ENCODE measurements around the gene GLG1.
"Not testable (repeated sequence)": the region's sequence is repeated elsewhere in the genome, so short reads cannot be mapped to it uniquely, and the experiment has no call there.

The GLG1 gene

DNA sequence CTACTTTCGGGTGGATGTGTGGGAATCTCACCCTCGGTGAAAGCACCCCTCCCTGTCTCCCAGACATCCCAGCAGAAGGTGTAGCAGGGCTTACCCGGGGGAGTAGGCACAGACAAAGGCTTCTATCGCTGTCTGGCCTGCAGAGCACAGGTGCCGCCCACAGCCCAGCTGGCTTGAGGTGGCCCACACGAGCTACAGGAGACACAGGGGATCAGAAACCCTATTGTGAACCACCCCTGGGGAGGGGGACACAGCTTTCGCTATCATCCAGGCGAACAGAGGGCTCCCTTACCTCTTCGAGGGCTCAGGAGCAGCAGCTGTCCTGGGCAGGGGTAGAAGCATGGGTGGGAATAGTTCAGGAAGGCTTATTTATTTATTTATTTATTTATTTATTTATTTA lies 193.4 kb downstream of the GLG1 start:
- not testable (repeated sequence) for H3K4me3 ChIP-seq (replicated peaks; ENCODE audit: insufficient read depth, low read length); DNase-seq (ENCODE audit: low read depth in 1 of 2, low spot score in 1 of 2); H3K27me3 ChIP-seq (ENCODE audit: insufficient read depth, poor library complexity, severe bottlenecking); H3K27ac ChIP-seq (replicated peaks)

DNA sequence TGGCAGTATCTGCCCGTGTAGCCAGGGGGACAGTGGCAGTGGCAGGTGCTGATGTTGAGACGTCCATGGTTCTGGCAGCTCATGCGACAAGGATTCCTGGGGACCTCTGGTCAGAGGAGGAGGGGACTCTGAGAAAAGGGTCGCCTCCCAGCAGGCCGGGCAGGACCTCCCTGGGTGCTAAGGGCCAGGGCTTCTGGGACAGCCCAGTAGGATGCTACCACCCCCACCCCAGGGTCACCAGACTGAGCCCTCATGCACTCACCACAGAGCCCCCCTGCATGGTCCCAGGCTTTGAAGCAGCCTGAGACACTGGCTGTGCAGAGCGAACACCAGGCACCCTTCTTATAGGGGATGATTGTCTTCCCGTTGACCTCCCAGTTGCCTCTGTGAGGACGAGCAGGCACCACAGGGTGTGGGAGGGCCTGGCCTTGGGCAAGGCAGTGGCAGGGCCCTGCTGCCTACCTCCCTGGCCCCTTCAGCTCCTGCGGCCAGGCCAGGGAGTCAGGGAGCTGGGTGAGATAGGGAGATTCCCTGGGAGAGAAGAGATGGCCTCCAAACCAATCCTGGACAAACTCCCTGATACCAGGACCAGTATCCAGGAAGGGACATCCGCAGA lies 194.0 kb downstream of the GLG1 start:
- DNase-seq (ENCODE audit: low read depth in 1 of 2, low spot score in 1 of 2); H3K27me3 ChIP-seq (ENCODE audit: insufficient read depth, poor library complexity, severe bottlenecking); H3K4me3 ChIP-seq (replicated peaks; ENCODE audit: insufficient read depth, low read length); H3K27ac ChIP-seq (replicated peaks): not testable (repeated sequence)

DNA sequence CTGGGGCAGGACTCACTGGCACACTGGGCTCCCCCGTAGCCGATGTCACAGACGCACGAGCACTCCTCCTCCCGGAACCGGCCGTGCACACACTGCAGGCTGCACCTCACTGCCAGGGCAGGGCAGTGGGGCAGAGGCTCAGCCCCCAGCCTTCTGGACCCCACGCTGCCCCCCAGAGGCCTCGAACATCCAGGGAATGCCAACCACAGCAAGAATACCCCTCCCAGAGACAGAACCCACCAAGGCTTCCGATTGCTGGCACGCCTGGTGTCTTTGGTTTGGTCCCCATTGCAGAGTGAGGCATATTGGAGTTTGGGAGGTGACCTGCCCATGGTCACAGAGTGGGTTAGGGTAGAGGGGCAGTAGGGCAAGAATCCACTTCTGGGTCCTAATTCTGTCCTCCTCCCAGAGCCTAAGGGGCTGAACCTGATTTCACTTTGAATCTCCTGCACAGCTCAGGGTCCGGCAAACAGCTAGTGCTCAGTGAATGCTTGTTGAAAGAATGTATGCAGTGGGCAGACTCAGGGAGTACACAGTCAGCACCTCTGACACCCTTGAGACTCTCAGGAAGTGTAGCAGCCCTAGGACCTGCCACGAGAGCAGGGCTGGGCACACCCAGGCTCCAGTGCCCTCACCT lies 194.7 kb downstream of the GLG1 start:
- not testable (repeated sequence) for H3K27me3 ChIP-seq (ENCODE audit: insufficient read depth, poor library complexity, severe bottlenecking); H3K27ac ChIP-seq (replicated peaks); H3K4me3 ChIP-seq (replicated peaks; ENCODE audit: insufficient read depth, low read length); DNase-seq (ENCODE audit: low read depth in 1 of 2, low spot score in 1 of 2)

DNA sequence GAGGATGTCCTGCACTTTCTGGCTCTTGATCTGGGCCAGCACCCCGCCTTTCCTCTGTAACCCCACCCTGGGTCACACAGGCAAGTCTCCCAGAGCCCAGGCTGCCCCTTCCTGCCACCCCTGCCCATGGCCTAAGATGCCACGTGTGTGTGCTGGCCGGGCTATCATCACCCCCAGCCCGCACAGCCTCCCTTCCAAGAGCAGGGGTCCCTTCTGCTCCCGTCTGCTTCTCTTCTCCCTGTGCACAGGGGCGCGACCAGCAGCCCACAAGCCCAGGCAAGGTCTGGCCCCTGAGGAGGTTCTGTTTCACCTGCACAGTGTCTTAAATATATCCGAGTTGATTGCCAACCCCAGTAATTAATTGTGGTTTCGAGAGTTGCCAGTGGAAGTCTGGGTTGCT lies 195.9 kb downstream of the GLG1 start:
- not testable (repeated sequence) for H3K4me3 ChIP-seq (replicated peaks; ENCODE audit: insufficient read depth, low read length); H3K27me3 ChIP-seq (ENCODE audit: insufficient read depth, poor library complexity, severe bottlenecking); H3K27ac ChIP-seq (replicated peaks)

DNA sequence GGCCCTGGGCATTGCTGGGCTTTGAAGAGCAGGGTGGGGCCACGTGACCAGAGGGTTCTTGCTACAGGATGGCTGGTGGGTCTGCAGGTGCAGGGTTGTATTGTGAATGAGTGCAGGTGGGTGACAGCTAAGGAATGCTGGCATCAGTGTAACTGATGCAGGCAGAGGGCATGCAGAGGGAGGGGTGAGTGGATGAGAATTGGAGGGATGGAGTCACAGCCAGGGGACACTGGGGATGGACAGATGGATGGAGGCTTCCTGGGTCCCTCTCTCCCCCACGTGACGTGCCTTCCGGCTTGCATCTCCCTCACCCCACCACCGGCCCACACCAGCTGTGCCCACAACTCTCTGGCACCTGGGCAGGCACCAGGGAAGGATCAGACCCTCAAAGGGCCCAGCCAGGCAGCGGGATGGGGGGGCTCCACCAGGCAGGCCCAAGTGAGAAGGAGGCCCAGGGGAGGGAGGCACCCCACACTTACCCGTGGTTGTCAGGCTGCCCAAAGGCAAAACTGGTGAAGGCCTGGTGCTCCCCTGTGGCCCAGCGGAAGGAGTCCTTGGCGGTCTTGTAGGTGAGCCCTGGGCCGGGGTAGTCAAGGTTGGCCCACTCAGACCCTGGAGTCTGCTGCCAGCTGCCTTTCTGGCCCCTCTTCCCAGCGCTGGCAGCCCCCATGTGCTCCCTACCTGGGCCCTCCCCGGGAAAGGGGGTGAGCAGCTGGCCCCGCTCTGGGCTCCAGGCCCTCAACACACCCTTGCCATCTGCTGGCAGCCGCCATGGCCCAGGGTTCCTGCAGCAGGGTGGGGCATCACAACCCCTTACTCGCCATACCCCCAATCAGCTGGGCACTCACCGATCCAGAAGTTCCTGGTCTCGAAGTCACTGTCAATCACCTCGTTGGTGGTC lies 196.6 kb downstream of the GLG1 start:
- H3K27me3 ChIP-seq (ENCODE audit: insufficient read depth, poor library complexity, severe bottlenecking); H3K27ac ChIP-seq (replicated peaks); DNase-seq (ENCODE audit: low read depth in 1 of 2, low spot score in 1 of 2); H3K4me3 ChIP-seq (replicated peaks; ENCODE audit: insufficient read depth, low read length): not testable (repeated sequence)

More for the DNA sequence above, 195.9 kb downstream of the GLG1 start:
- not testable (repeated sequence) for DNase-seq (ENCODE audit: low read depth in 1 of 2, low spot score in 1 of 2)

DNA sequence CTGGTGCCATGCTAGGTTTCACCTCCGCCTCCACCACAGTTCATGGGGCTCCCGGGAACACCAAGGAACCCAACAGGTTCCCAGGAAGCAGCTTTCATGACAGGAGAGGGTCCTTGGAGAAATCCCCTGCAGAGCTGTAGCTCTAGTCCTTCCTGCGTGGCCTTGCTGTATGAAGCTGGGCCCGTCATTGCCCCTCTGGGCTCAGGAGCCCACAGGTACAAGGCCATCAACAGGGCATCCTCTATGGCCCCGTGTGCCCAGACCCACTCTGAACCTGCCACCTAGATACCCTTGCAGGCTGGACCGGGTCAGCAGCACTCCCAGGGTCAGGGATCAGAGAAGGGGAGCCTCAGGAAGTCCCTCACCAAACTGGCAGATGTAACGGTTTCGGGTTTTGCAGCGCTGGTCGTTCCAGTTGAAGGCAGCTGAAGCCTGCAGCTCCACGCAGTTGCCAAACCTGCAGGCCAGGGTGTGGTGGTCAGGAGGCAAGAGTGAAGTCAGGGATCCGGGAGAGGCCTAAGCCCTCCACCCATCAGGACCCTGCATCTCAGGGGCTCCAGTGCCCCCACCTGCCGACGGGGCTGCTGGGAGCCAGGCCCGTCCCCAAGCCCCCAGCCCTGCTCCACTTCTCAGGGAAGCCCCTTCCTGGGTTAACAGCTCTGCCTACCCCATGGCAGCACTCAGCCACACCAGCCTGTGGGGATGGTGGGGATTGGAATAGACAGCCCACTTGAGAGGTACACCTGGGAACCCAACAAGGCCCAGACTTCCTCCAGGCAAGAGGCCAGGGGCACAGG lies 197.5 kb downstream of the GLG1 start:
- not testable (repeated sequence) for DNase-seq (ENCODE audit: low read depth in 1 of 2, low spot score in 1 of 2); H3K4me3 ChIP-seq (replicated peaks; ENCODE audit: insufficient read depth, low read length); H3K27me3 ChIP-seq (ENCODE audit: insufficient read depth, poor library complexity, severe bottlenecking); H3K27ac ChIP-seq (replicated peaks)

DNA sequence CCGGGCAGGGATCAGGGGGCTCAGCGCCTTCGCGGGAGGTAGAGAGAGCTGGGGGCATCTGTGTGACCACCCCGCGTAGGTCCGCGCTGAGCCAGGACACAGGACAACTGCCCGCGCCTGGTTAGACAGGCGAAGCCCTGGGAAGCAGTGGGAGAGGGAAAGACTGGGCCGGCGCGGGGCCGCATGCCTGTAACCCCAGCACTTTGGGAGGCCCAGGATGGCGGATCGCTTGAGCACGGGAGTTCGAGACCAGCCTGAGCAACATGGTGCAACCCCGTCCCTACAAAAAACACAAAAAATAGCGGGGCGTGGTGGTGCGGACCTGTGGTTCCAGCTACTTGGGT lies 199.6 kb downstream of the GLG1 start:
- not testable (repeated sequence) for H3K27me3 ChIP-seq (ENCODE audit: insufficient read depth, poor library complexity, severe bottlenecking); H3K4me3 ChIP-seq (replicated peaks; ENCODE audit: insufficient read depth, low read length); DNase-seq (ENCODE audit: low read depth in 1 of 2, low spot score in 1 of 2); H3K27ac ChIP-seq (replicated peaks)

DNA sequence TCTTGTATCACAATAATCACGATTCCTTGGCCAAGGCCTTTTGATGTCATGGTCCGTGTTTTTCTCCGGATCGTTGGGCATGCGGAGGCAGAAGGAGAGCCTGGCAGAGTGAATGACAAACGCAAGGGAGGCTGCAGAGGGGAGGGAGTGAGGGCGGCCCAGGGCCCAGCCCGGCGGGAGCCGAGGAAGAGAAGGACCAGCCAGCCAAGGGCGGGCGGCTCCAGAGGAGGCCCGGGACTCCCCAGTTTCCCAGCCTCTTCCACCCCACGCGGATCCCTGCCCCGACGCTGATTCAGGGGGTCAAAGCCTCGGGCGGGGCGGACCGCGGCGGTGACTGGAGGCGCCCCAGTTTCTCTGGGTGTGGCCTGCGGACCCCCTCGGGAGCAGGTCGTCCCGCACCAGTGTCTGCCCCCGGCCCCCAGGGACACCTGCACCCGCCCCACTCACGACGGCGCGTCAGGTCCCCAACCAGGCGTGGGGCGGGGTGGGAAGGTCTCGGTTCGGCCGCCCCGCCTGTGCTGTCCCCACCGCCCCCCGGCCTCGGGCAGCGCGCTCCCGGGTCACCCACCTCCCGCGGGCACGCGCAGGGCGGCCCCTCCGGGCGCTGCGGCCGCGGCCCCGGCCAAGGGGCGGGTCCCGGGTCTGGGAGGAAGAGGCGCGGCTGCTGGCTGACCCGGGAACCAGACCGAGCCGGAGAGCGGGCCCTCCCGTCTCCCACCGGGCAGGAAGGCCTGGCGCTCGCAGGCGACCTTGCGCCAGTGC lies 200.1 kb downstream of the GLG1 start:
- not testable (repeated sequence) for H3K27ac ChIP-seq (replicated peaks); DNase-seq (ENCODE audit: low read depth in 1 of 2, low spot score in 1 of 2); H3K4me3 ChIP-seq (replicated peaks; ENCODE audit: insufficient read depth, low read length); H3K27me3 ChIP-seq (ENCODE audit: insufficient read depth, poor library complexity, severe bottlenecking)

DNA sequence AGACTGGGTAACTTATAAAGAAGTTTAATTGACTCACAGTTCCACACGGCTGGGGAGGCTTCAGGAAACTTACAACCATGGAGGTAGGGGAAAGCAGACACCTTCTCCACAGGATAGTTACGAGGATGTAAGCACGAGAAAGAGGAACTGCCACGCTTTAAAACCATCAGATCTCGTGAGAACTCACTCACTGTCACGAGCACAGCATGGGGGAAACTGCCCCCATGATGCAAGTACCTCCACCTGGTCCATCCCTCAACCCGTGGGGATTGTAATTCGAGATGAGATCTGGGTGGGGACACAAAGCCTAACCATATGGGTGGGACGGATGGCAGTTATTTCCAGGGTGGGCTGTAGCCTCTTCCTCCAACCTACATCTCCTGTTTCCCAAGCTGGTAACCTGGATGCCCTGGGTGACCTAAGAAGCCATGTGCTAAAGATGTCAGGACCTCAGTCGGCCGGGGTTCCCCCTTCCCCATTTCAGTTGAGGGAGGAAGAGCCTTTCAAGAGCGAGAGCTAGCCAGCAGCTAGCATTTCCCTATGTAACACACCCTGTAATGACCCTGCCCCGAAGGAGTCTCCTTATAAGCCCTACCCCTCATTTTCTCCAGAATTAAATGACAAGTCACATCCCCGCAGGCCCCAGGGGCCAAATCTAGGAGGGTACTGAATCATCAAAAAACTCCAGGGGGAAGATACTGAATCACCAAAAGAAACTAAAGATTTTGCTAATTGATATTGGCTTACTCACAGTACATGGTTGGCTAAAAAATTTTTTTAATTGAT lies 202.6 kb downstream of the GLG1 start:
- H3K4me3 ChIP-seq (replicated peaks; ENCODE audit: insufficient read depth, low read length); H3K27me3 ChIP-seq (ENCODE audit: insufficient read depth, poor library complexity, severe bottlenecking); H3K27ac ChIP-seq (replicated peaks): not testable (repeated sequence)
- DNase-seq (ENCODE audit: low read depth in 1 of 2, low spot score in 1 of 2): peak in 1 of 2 experiments; percentile 51

DNA sequence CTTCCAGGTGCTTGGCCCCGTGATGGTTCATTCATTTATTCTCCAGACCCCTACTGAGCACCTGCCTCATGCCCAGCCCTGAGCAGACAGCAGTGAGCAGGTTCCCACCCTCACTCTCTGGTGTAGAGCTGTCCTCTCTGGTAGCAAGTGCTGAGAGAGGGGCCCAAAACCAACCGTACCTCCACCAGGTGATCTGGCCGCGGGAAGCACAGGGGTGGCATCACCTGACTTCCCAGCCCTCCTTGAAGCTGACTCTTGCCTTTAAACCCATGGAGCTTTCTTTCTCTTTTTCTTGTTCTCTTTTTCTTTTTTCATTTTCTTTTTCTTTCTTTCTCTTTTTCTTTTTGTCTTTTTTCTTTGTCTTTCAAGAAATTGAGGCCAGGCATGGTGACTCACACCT lies 206.7 kb downstream of the GLG1 start:
- not testable (repeated sequence) for DNase-seq (ENCODE audit: low read depth in 1 of 2, low spot score in 1 of 2); H3K27me3 ChIP-seq (ENCODE audit: insufficient read depth, poor library complexity, severe bottlenecking); H3K27ac ChIP-seq (replicated peaks); H3K4me3 ChIP-seq (replicated peaks; ENCODE audit: insufficient read depth, low read length)

DNA sequence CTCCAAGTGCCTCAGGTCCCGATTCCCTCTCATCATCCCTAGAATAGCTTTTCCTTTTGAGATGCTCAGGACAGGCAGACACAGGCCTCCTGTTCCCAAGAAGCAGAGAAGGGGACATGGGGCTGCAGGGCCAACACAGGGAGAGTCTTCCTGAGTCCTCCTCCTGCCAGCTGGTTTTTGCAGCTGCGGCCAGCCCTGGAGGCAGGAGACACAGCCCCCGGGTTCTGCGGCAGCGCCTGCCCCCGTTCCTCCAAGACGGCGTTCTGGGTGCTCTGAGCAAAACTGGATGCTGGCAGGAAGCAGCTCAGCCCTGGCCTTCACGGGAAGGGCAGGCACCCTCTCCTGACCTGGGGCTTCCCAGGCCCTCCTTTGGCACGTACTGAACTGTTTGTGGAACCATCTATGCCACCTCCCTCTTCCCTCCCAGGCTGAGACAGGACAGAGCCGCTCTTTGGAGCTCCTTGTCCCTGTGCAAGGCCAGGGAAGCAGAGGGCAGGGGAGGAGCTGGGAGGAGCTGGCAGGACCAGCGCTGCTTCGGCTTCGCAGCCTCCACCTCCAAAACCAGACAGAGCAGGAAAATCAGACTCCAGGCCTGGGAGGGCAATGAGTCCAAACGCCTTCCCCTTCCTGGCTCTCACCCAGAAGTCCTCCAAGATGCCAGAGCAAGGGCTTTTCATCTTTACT lies 208.6 kb downstream of the GLG1 start:
- DNase-seq (ENCODE audit: low read depth in 1 of 2, low spot score in 1 of 2); H3K4me3 ChIP-seq (replicated peaks; ENCODE audit: insufficient read depth, low read length); H3K27ac ChIP-seq (replicated peaks); H3K27me3 ChIP-seq (ENCODE audit: insufficient read depth, poor library complexity, severe bottlenecking): not testable (repeated sequence)
